Measurements from ENCODE around the gene DENND1A. TPM values are rescaled to one million over a fixed set of nuclear protein-coding genes. Genes with fewer than 3 reads are reported as not detected.

DENND1A gene
- total RNA-seq, 1 donor from 2014 or later, result 13.9 TPM

GRCh38 chr9:123923377-123923776, 6.5 kb downstream of the DENND1A start:
- TF ChIP-seq CTCF (IDR thresholded peaks at IDR 0.05; ENCODE audit: partially characterized antibody, unreplicated experiment), result no peak
- Mint-ChIP-seq H3K27me3 (ENCODE audit: unreplicated experiment) (no peaks in the 10 kb centered on the region), H3K4me1 (ENCODE audit: low read depth, unreplicated experiment) (peaks cover 1% of the 10 kb centered on the region), H3K9me3 (ENCODE audit: unreplicated experiment) (peaks cover 4% of the 10 kb centered on the region), H3K27ac (ENCODE audit: unreplicated experiment) (no peak overlapping the region), H3K36me3 (ENCODE audit: unreplicated experiment) (peaks cover 10% of the 10 kb centered on the region), H3K4me3 (ENCODE audit: unreplicated experiment) (no peak overlapping the region)
- no peak for DNase-seq

GRCh38 chr9:123922911-123923310, 7.0 kb downstream of the DENND1A start:
- no peak overlapping the region for H3K4me3 Mint-ChIP-seq (ENCODE audit: unreplicated experiment)
- H3K36me3 Mint-ChIP-seq (ENCODE audit: unreplicated experiment), result peaks cover 10% of the 10 kb centered on the region
- TF ChIP-seq CTCF (IDR thresholded peaks at IDR 0.05; ENCODE audit: partially characterized antibody, unreplicated experiment), result no peak
- no peaks in the 10 kb centered on the region for H3K27me3 Mint-ChIP-seq (ENCODE audit: unreplicated experiment)
- H3K9me3 Mint-ChIP-seq (ENCODE audit: unreplicated experiment), result peaks cover 4% of the 10 kb centered on the region
- DNase-seq, result no peak
- H3K27ac Mint-ChIP-seq (ENCODE audit: unreplicated experiment), result no peak overlapping the region
- no peaks in the 10 kb centered on the region for H3K4me1 Mint-ChIP-seq (ENCODE audit: low read depth, unreplicated experiment)

DNA sequence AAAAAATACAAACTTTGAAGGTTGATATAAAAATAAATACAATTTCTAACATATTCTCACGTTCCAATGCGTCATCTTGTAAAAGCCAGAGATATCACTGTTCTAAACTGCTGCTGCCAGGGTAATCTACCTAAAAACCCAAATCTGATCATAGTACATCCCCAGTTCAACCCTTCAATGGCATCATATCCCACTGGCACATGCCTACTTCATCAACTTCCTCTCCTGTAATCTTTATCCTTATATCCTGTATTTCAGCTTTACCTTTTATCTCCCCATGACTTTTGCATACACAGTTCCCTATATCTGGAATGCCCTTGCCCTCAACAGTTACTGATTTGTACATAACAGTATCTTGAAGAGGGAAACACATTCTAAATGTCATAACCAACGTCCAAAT, 7.5 kb downstream of the DENND1A start:
- no peak for TF ChIP-seq CTCF (IDR thresholded peaks at IDR 0.05; ENCODE audit: partially characterized antibody, unreplicated experiment)
- no peak overlapping the region for H3K4me3 Mint-ChIP-seq (ENCODE audit: unreplicated experiment)
- no peaks in the 10 kb centered on the region for H3K4me1 Mint-ChIP-seq (ENCODE audit: low read depth, unreplicated experiment)
- no peaks in the 10 kb centered on the region for H3K27me3 Mint-ChIP-seq (ENCODE audit: unreplicated experiment)
- peaks cover 10% of the 10 kb centered on the region for H3K36me3 Mint-ChIP-seq (ENCODE audit: unreplicated experiment)
- peaks cover 4% of the 10 kb centered on the region for H3K9me3 Mint-ChIP-seq (ENCODE audit: unreplicated experiment)
- no peak overlapping the region for H3K27ac Mint-ChIP-seq (ENCODE audit: unreplicated experiment)
- DNase-seq, result no peak

- TF ChIP-seq CTCF (IDR thresholded peaks at IDR 0.05; ENCODE audit: partially characterized antibody, unreplicated experiment), result no peak
- Mint-ChIP-seq H3K4me1 (ENCODE audit: low read depth, unreplicated experiment) (peaks cover 3% of the 10 kb centered on the region), H3K9me3 (ENCODE audit: unreplicated experiment) (no peaks in the 10 kb centered on the region), H3K4me3 (ENCODE audit: unreplicated experiment) (no peak overlapping the region), H3K27me3 (ENCODE audit: unreplicated experiment) (no peaks in the 10 kb centered on the region), H3K27ac (ENCODE audit: unreplicated experiment) (no peak overlapping the region), H3K36me3 (ENCODE audit: unreplicated experiment) (peaks cover 5% of the 10 kb centered on the region)
- DNase-seq, result no peak
Measured at GRCh38 chr9:123914517-123915196, 15.3 kb downstream of the DENND1A start.

DNA sequence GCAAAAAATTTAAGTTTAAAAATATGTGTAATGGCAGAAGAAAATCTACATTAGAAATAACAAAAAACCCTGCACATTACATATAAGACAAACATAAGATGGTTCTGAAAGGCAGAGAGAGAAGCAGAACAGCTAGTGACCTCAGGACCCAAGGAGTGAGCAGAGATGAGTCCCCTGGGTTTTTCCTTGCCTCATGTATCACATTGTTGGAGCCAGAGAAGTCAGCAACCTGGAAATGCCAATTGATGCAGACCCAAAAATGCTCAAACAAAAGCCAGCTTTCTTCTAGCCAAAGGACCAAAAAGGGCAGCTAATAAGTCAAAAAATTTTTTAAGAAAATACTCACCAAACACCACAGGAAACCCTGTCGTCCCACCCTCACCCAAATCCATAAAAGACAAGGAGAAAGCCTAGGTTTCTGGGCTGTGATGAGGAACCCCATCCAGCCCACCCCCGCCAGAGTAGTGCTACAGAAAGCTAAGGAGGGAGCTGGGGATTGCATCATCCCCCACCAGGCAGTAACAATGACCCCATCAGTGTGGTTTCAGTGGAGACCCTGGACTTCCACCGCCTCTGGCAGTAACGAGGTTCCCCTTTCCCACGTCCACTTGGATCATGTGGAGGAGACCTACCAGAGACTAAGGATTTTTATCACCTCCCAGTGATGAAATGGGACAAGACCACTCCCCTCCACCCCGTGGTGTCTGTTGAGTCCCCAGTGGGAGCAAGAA, 17.6 kb downstream of the DENND1A start:
- Mint-ChIP-seq H3K36me3 (ENCODE audit: unreplicated experiment) (peaks cover 5% of the 10 kb centered on the region), H3K4me3 (ENCODE audit: unreplicated experiment) (no peak overlapping the region), H3K27ac (ENCODE audit: unreplicated experiment) (no peak overlapping the region), H3K9me3 (ENCODE audit: unreplicated experiment) (no peaks in the 10 kb centered on the region), H3K4me1 (ENCODE audit: low read depth, unreplicated experiment) (peaks cover 3% of the 10 kb centered on the region), H3K27me3 (ENCODE audit: unreplicated experiment) (no peaks in the 10 kb centered on the region)
- TF ChIP-seq CTCF (IDR thresholded peaks at IDR 0.05; ENCODE audit: partially characterized antibody, unreplicated experiment), result no peak
- DNase-seq, result no peak

Measured in glutamatergic neuron (in vitro differentiated cells).